Left ventricle myocardium inferior (tissue), 1 donor: Measurements from ENCODE around the gene EXOC4. TPM values are rescaled to one million over a fixed set of nuclear protein-coding genes. Genes with fewer than 3 reads are reported as not detected.

Experiments
- DNase-seq: peaks from one replicate; pipeline ENCODE4 v3.0.0-alpha.2; 2020
- H3K27ac ChIP-seq: fragments of 200-600 bp; replicated peaks from 2 replicates; pipeline ENCODE4 v1.8.0; 2021
- H3K27me3 ChIP-seq: fragments of 200-600 bp; 2 replicates; pipeline ENCODE4 v1.8.0; 2021; ENCODE audit warnings: low read depth
- H3K36me3 ChIP-seq: fragments of 200-600 bp; 2 replicates; pipeline ENCODE4 v1.8.0; 2021
- H3K4me1 ChIP-seq: fragments of 200-600 bp; 2 replicates; pipeline ENCODE4 v1.8.0; 2021
- H3K4me3 ChIP-seq: fragments of 200-600 bp; 2 replicates; pipeline ENCODE4 v1.8.0; 2021; ENCODE audit warnings: mild to moderate bottlenecking, moderate library complexity
- H3K9me3 ChIP-seq: fragments of 200-600 bp; replicated peaks from 2 replicates; pipeline ENCODE4 v1.8.0; 2021
- intact Hi-C: fragments of 100-400 bp; cut with micrococcal nuclease; formaldehyde crosslinking; loops from one replicate; pipeline ENCODE4 v1.11.0; 2022
- total RNA-seq: library from RNA; stranded (reverse); fragmentation: NEBNext Ultra II Directional; extraction: Animal tissue kit (Norgen Biotek cat#: 25700); gene quantifications from one replicate; pipeline ENCODE4 v1.2.1, GENCODE V29; 2021
- TF ChIP-seq, protein P1 (sequence below): fragments of 200-600 bp; IDR thresholded peaks from 2 replicates; pipeline ENCODE4 v1.8.0; 2021; ENCODE audit warnings: antibody characterized with exemption, mild to moderate bottlenecking, borderline replicate concordance
- donor health status: DM: no; HTN: yes; CAD: no; lungs with severe emphysema.

EXOC4 gene
- total RNA-seq, 1 donor from 2014 or later = 33.8 TPM

DNA sequence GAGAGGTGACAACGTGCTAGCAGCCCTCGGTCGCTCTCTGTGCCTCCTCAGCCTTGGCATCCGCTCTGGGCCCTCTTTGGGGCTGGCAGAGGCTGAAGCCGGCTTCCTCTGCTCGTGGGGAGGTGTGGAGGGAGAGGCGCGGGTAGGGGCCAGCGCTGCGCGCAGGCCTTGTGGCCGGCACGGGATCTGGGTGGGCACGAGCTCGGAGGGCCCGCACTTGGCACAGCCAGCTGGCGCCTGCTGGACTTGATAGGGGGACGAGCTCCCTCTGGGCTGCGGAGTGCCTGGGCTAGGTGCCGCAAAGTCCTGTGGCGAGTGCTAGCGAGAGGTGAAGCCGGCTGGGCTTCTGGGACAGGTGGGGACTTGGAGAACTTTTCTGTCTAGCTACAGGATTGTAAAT lies 170.7 kb downstream of the EXOC4 start:
- no peak overlapping the region for H3K27ac ChIP-seq
- TF ChIP-seq, protein P1, sequence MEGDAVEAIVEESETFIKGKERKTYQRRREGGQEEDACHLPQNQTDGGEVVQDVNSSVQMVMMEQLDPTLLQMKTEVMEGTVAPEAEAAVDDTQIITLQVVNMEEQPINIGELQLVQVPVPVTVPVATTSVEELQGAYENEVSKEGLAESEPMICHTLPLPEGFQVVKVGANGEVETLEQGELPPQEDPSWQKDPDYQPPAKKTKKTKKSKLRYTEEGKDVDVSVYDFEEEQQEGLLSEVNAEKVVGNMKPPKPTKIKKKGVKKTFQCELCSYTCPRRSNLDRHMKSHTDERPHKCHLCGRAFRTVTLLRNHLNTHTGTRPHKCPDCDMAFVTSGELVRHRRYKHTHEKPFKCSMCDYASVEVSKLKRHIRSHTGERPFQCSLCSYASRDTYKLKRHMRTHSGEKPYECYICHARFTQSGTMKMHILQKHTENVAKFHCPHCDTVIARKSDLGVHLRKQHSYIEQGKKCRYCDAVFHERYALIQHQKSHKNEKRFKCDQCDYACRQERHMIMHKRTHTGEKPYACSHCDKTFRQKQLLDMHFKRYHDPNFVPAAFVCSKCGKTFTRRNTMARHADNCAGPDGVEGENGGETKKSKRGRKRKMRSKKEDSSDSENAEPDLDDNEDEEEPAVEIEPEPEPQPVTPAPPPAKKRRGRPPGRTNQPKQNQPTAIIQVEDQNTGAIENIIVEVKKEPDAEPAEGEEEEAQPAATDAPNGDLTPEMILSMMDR = no peak
- no peaks in the 10 kb centered on the region for H3K9me3 ChIP-seq
- H3K36me3 ChIP-seq = no peaks in the 10 kb centered on the region
- no peak overlapping the region for H3K4me3 ChIP-seq
- no peaks in the 10 kb centered on the region for H3K4me1 ChIP-seq
- intact Hi-C loops = no loop called here
- H3K27me3 ChIP-seq = no peaks in the 10 kb centered on the region
- DNase-seq = no peak

DNA sequence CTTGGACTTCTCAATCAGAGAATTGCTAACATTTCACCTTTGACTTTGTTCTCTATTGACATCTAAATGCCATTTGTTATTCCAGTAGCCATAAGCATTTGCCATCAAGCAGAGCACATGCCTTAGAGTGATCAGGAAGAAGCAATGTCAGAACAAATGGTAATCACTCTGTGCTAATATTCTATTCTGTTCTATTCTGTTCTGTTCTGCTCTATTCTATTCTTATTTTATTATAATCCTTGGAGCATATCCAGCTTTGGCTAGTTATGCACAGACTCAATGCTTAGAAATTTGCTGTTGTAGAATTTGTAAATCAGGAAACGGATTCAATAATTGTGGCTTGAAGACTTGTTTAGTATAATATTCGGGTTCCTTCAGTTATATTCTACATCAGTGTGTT lies 175.4 kb downstream of the EXOC4 start:
- Histone ChIP-seq H3K4me1 (no peaks in the 10 kb centered on the region), H3K36me3 (no peaks in the 10 kb centered on the region), H3K9me3 (peaks cover 5% of the 10 kb centered on the region), H3K27me3 (no peaks in the 10 kb centered on the region), H3K4me3 (no peak overlapping the region), H3K27ac (no peak overlapping the region)
- intact Hi-C loops = no loop called here
- DNase-seq = no peak
- TF ChIP-seq, protein P1 = no peak

DNA sequence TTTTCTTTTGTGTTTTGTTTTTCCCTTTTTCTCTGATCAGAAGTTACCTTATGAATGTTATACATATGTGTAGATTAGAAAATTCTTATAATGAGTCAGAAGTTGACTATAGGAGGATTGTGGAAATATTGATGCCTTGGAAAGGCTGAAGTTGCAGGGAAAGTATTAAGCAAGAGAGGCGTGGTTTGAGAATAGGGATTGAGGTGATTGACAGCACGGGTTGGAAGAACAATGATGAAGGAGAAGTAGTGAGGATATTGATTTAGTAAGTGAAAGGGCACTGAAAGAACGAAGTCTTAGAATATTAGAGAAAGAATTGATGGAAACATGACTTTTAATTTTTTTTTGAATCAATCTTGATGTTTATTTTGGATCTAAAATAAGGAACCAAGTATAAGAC lies 176.0 kb downstream of the EXOC4 start:
- Histone ChIP-seq H3K4me1 (peaks cover under 1% of the 10 kb centered on the region), H3K36me3 (no peaks in the 10 kb centered on the region), H3K9me3 (peaks cover 5% of the 10 kb centered on the region), H3K4me3 (no peak overlapping the region), H3K27me3 (no peaks in the 10 kb centered on the region), H3K27ac (no peak overlapping the region)
- DNase-seq = no peak
- intact Hi-C loops = no loop called here
- TF ChIP-seq, protein P1 = no peak

DNA sequence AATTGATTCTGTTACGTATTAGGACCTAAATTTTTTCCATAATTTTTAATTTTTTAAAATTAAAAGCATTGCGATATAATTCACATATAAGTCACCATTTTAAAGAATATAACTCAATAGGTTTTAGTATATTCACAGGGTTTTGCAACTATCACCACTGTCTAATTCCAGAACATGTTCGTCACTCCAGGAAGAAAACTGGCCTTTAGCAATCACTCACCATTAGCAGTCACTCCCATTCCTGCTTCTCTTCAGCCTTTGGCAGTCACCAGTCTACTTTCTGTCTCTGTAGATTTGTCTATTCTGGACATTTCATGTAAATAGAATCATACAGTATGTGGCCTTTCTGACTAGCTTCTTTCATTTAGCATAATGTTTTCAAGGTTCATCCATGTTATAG lies 176.5 kb downstream of the EXOC4 start:
- intact Hi-C loops = no loop called here
- no peak overlapping the region for H3K27ac ChIP-seq
- H3K36me3 ChIP-seq = no peaks in the 10 kb centered on the region
- H3K4me3 ChIP-seq = no peak overlapping the region
- H3K9me3 ChIP-seq = peaks cover 5% of the 10 kb centered on the region
- no peaks in the 10 kb centered on the region for H3K27me3 ChIP-seq
- H3K4me1 ChIP-seq = peaks cover 4% of the 10 kb centered on the region
- DNase-seq = no peak
- TF ChIP-seq, protein P1 = no peak

DNA sequence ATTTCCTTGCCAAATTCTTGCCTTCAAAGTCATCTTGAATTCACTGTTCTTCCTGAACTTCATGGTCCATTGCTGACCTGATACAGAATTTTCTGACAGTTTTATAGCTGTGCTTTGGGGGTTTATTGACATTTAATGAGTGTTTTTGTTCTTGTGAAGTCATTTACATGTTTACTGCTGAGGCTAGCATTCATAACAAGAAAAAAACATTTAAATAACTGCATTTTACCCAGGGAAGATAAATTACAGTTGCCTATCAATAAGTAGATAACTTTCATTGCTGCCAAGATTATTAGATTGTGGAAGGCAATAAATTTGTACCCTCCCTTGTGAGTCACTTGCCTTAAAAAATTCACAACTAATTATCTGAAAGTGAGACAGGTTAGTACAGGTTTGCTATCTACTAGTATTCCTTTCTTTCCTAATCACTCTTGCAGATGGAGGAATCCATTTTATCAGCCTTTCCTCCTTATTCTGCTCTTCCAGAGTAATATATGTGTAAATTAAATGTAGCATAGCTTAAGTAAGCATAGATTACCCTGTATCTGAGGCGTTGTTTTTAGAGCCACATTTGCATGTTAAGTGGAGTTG lies 178.4 kb downstream of the EXOC4 start:
- H3K27ac ChIP-seq = no peak overlapping the region
- DNase-seq = no peak
- H3K9me3 ChIP-seq = peaks cover 5% of the 10 kb centered on the region
- intact Hi-C loops = no loop called here
- TF ChIP-seq, protein P1 = no peak
- peaks cover 16% of the 10 kb centered on the region for H3K4me1 ChIP-seq
- H3K4me3 ChIP-seq = no peak overlapping the region
- H3K36me3 ChIP-seq = no peaks in the 10 kb centered on the region
- H3K27me3 ChIP-seq = no peaks in the 10 kb centered on the region
